Memory B cell (primary cell): ENCODE results near the gene COMP.
A peak's percentile ranks its signal among the peaks of the same experiment; 100 is the strongest.
"Not testable (repeated sequence)": the region's sequence is repeated elsewhere in the genome, so short reads cannot be mapped to it uniquely, and the experiment has no call there.

Experiments used
- ATAC-seq: fragments of 150-1000 bp; cut with Tn5 transposase; 2 replicates; pipeline ENCODE4 v1.10.0; 2021; ENCODE audit warnings: low read depth, mild to moderate bottlenecking, moderate library complexity
- DNase-seq, 2 donors: peaks; one replicate each; pipeline ENCODE4 v3.0.0; 2022; ENCODE audit warnings: low spot score in 2 of 2
- H3K27ac Mint-ChIP-seq: one replicate; pipeline ENCODE4 v1.8.0; 2022; ENCODE audit warnings: mild to moderate bottlenecking, moderate library complexity, mixed read lengths
- H3K27me3 Mint-ChIP-seq: one replicate; pipeline ENCODE4 v1.8.0; 2022; ENCODE audit warnings: mixed read lengths
- H3K36me3 Mint-ChIP-seq: one replicate; pipeline ENCODE4 v1.8.0; 2022; ENCODE audit warnings: mild to moderate bottlenecking, mixed read lengths
- H3K4me1 Mint-ChIP-seq: one replicate; pipeline ENCODE4 v1.8.0; 2022; ENCODE audit warnings: mixed read lengths
- H3K4me3 Mint-ChIP-seq: one replicate; pipeline ENCODE4 v1.8.0; 2022; ENCODE audit warnings: mild to moderate bottlenecking, moderate library complexity, mixed read lengths
- H3K9me3 Mint-ChIP-seq: one replicate; pipeline ENCODE4 v1.8.0; 2022; ENCODE audit warnings: mixed read lengths

The COMP gene

DNA sequence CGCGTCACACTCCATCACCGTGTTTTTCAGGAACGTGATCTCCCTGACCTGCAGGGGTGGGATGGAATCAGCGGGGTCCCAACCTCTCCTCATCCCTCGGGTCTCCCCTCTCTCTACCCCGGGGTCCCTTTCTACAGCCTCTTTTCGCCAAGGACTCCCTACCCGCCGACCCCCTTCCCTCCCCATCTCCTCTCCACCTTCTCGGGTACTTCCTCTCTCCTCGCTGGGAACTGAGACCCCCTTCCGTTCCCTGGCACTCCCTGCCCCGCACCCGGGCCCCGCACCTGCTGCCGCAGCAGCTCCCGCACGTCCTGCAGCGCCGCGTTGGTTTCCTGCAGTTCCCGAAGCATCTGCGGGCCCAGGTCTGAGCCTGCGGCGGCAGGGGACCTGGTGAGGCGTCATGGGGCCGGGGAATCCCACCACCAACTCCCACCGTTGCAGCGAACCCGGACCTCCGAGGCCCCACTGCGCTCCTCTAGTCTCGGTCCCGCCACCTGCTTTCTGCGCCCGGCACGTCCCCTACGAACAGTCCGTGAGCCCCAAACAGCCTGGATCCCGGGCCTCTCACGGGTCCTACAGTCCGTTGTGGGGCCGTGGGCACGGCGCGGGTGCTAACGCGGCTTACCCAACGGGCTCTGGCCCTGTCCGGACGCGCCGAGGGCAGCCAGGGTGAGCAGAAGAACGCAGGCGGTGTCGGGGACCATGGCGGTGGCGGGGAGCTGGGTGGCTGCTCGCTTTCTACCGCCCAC, at the start of gene COMP:
TSS of gene COMP (minus strand) at position 740 of the 749 bp plus-strand sequence. CDS start at position 704, 36 bp downstream.
- ATAC-seq (peak; percentile 16), DNase-seq (peak in 1 of 2 donors; percentile 28)
- no peaks in the 10 kb centered on the region for H3K9me3 Mint-ChIP-seq
- H3K27ac Mint-ChIP-seq = peak within 1 kb of the TSS; percentile 20
- peak within 1 kb of the TSS; percentile 86 for H3K4me3 Mint-ChIP-seq
- peaks cover 1% of the 10 kb centered on the region for H3K36me3 Mint-ChIP-seq
- peaks cover 26% of the 10 kb centered on the region for H3K4me1 Mint-ChIP-seq
- H3K27me3 Mint-ChIP-seq = peaks cover 39% of the 10 kb centered on the region

DNA sequence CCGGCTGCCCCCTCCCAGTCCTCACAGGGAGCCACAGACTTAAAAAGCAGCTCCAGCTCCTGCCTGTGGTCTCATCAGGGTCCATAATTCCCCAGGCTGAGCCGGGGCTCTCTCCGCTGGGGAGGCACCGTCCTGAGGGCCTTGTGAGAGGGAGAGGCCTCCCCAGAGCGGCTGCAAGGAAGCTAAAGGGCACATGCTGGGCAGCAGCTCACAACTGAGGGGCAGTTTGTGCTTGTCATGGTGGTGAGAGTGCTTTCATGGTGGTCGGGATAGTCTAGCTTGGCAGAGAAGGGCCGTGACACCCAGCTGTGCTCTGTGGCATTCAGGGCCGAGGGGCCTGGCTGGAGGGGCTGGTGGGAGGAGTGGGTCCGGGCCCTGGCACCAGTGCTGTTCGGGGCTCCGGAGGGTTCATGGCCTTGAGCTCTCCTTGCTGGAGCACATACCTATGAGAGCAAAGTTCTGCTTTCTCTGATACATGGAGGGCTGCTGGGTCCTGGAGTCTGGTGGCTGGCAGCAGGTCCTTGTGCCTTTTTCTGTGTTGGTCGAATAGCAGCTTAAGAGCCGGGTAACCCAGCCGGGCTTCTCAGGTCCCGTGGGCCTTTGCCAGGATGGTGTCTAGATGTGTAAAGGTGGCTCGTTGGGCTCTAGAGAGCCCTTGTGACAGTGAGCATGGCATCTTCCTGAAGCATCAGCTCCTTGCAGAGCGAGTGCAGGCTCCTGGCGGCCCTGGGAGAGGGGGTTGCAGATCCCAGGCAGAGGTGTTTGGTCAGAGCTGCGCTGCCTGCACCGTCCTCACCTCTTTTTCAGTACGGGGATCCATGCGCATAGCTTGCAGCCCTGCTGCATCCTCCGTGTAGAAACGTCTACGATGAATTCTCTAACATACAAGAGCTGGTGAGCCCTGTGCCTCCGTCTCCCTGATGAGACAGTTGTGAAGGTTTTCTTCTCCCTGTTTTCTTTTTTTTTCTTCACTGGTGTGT, 49.5 kb upstream of the COMP start:
- no peak overlapping the region for H3K4me3 Mint-ChIP-seq
- DNase-seq (no peak), ATAC-seq (no peak)
- H3K27me3 Mint-ChIP-seq = no peaks in the 10 kb centered on the region
- peaks cover 60% of the 10 kb centered on the region for H3K4me1 Mint-ChIP-seq
- peaks cover 10% of the 10 kb centered on the region for H3K36me3 Mint-ChIP-seq
- H3K27ac Mint-ChIP-seq = no peak overlapping the region
- no peaks in the 10 kb centered on the region for H3K9me3 Mint-ChIP-seq

DNA sequence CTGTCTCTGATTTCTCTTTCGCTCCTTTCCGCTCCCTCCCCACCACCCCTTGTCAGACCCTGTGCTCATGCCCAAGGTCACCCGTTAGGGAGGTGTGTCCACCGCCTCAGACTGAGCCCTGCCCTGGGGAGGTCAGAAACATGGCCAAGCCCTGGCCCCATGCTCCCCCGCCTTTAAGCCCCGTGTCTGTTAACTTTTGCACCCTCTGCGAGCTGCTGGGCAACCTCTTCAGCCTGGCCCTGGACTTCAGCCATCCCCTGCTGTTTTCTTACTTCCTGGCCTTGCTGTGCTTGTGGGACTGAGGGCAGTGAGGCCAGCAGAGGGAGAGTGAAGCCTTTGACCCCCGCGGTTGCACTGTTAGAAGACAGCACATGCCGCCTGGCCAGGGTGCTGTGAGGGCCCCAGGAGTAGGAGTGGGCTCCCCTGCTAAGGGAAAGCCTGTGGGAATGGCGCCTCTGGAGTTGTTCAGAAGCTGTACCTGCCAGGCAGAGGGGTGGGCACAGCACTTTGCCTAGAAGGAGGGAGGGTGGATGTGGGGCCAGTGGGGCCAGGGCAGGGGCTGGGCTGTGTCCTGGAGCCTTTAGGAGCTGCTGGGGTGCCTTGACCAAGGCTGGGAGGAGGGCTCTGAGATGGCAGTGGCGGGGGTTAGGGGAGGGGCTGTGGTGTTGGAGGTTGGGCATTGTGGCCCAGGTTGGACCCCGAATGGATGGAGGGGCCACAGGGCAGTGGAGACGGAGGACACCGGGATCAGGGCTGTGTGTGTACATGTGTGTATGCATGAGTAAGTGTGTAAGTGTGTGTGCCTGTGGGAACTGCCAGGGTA, 48.6 kb upstream of the COMP start:
- Mint-ChIP-seq H3K27ac (no peak overlapping the region), H3K4me1 (peaks cover 61% of the 10 kb centered on the region), H3K36me3 (peaks cover 12% of the 10 kb centered on the region), H3K4me3 (no peak overlapping the region), H3K9me3 (no peaks in the 10 kb centered on the region), H3K27me3 (no peaks in the 10 kb centered on the region)
- ATAC-seq (no peak), DNase-seq (no peak)

DNA sequence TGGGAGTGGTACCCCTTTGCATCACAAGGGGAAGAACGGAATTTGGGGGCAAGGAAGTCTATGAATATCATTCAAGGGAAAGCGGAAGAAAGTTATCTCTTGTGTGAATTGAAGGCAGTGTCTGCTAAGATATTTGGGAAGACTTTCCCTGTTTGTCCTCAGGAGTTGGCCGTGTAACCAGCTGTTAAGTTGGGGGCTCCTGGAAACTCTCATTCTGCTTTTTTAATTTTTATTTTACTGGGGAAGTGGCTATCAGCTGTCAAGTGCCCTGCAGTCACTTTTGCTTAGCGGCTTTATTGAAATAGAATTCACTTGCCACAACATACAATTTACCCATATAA, 43.5 kb upstream of the COMP start:
- no peak for ATAC-seq
- peaks cover 14% of the 10 kb centered on the region for H3K36me3 Mint-ChIP-seq
- no peaks in the 10 kb centered on the region for H3K27me3 Mint-ChIP-seq
- H3K27ac Mint-ChIP-seq = peak overlapping the region; percentile 46
- no peak for DNase-seq
- no peaks in the 10 kb centered on the region for H3K9me3 Mint-ChIP-seq
- H3K4me3 Mint-ChIP-seq = peak overlapping the region; percentile 95
- peaks cover 44% of the 10 kb centered on the region for H3K4me1 Mint-ChIP-seq

DNA sequence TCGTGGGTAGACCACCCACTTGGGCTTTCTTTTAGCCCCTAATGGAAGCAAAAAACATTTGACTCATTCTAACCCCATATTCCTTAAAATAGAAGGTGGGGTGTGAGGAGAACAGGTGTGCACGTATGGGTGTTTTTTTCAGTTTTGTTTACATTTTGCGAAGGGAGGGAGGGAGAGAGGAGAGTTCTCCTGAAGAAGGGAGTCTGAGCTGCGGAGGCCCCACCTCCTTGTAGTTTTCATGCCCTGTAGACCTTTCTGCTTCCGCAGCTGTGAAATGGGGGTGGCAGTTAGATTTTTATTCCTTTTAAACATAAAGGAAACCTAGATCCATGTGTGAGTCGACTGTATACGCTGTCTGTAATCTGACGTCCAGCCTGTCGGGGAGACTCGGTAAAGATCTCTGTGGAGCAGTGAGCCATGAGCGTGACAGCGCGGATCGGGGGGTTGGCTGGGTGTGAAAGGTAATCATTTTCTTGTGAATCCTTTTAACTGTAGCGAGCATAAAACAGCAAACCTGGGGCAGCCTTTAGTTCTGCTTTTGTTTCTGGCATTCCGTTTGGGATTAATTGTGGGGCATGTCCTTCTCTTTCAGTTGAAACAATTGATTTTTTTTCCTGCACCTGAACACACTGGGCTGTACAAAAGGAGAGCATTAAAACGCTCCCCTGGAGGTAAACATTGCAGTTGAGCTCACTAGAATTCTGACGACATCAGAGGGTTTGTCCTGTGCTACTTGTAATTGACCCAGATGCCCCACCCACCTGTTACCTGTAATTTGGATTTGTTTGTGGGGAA, 42.9 kb upstream of the COMP start:
- no peaks in the 10 kb centered on the region for H3K9me3 Mint-ChIP-seq
- ATAC-seq (no peak), DNase-seq (no peak)
- H3K27ac Mint-ChIP-seq = peak overlapping the region; percentile 46
- peak overlapping the region; percentile 95 for H3K4me3 Mint-ChIP-seq
- H3K4me1 Mint-ChIP-seq = peaks cover 44% of the 10 kb centered on the region
- H3K36me3 Mint-ChIP-seq = peaks cover 14% of the 10 kb centered on the region
- H3K27me3 Mint-ChIP-seq = no peaks in the 10 kb centered on the region

DNA sequence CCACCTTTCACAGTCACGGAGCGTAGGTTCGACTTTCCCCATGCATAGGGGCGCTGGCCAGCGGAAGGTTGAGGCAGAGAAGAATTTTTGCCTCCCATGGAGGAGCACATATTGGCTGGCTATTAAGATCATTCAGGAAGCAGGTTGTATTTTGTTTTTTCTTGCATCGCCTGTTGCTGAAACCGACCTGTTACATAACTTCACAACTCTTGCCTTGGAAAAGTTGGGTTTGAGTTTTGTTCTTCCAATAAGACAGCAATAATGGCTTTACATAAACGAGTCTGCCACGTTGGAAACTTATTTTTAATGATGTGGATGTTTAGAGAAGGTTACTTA, 42.0 kb upstream of the COMP start:
- H3K36me3 Mint-ChIP-seq = peaks cover 14% of the 10 kb centered on the region
- ATAC-seq (no peak), DNase-seq (no peak)
- peak overlapping the region; percentile 95 for H3K4me3 Mint-ChIP-seq
- peak overlapping the region; percentile 90 for H3K27ac Mint-ChIP-seq
- peaks cover 3% of the 10 kb centered on the region for H3K27me3 Mint-ChIP-seq
- H3K9me3 Mint-ChIP-seq = no peaks in the 10 kb centered on the region
- H3K4me1 Mint-ChIP-seq = peaks cover 44% of the 10 kb centered on the region

DNA sequence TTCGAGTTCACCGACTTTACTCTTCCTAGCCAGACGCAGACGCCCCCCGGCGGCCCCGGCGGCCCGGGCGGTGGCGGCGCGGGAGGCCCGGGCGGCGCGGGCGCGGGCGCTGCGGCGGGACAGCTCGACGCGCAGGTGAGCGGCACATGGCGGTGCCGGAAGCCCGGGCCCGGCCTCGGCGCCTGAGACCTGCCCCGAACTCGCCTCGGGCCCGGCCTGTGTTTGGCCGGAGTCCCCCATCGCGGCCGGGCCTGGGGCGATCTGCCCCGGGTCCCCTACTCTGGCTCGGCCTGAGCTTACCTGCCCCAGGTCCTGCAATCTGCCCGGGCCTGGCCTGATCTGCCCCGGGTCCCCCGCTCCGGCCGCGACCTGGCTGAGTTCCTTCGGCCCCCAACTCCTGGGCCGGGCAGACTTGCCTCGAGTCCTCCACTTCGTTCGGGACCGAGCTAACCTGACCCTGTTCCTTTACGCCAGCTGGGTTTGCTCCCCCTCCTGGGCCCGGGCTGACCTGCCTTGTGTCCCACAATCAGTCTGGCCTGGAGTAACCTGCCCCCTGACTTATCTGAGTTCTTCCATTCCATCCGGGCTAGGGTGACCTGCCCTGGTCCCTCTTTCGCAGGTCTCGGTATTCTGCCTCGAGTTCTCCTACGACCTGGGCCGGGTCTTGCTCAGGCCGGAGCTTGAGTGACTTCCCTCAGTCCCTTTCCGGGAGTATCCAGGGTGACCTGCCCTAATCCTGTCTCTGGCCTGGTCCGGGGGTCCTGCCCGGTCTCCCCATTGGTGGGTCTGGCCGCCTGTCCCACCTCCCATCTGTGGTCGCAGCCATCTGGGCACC, 41.4 kb upstream of the COMP start:
- Mint-ChIP-seq H3K36me3 (peaks cover 8% of the 10 kb centered on the region), H3K9me3 (peaks cover 2% of the 10 kb centered on the region), H3K4me1 (peaks cover 39% of the 10 kb centered on the region), H3K27ac (peak overlapping the region; percentile 90), H3K27me3 (peaks cover 3% of the 10 kb centered on the region), H3K4me3 (peak overlapping the region; percentile 95)
- peak; percentile 48 for ATAC-seq
- DNase-seq = peak in 1 of 2 donors; percentile 46

DNA sequence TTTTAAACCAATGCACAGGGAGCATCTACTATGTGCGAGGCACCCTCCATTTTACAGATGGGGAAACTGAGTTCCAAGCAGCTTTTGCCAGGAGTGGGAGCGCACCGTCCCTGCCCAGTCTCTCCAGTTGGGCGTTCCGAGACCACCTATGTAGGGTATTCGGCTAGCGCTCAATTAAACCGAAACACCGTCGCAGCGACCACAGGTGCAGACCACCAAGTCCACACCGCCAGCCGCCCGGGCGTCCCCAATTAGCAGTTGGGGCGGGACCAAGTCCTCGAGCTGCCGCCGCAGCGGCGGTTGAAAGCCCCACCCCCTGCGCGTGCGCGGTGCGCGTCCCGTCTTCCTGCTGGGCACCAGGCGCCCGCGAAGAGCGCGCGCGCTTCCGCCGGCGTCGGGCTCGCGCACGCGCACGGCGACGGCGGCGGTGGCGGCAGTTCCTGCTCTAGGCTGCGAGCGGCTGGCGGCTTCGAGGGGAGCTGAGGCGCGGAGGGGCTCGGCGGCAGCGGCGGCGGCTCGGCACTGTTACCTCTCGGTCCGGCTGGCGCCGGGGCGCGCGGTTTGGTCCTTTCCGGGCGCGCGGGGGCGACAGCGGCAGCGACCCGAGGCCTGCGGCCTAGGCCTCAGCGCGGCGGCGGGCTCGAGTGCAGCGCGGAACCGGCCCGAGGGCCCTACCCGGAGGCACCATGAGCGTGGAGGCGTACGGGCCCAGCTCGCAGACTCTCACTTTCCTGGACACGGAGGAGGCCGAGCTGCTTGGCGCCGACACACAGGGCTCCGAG, 40.6 kb upstream of the COMP start, which contains the start of gene UPF1:
TSS of gene UPF1 (plus strand) at position 436 of the 782 bp plus-strand sequence. CDS start at position 687, 251 bp downstream.
- Mint-ChIP-seq H3K4me3 (peak within 1 kb of the TSS; percentile 95), H3K27ac (peak within 1 kb of the TSS; percentile 90), H3K27me3 (peaks cover 3% of the 10 kb centered on the region), H3K4me1 (peaks cover 36% of the 10 kb centered on the region), H3K36me3 (peaks cover 8% of the 10 kb centered on the region), H3K9me3 (peaks cover 3% of the 10 kb centered on the region)
- ATAC-seq (peak; percentile 84), DNase-seq (peak; percentile 93 to 94)

DNA sequence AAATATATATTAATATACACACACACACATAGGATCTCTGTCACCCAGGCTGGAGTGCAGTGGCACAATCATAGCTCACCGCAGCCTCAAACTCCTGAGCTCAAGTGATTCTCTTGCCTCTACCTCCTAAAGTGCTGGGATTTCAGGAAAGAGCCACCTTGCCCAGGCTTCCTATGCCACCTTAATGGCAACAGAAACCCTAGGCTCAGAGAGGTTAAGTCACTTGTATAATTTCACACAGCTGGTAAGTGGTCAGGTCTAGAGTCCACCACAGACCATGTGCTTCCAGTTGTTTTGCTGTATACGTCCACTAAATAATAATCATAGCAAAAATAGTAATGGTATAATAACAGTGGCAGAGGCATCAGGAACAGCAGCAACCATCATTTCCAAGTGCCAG, 39.4 kb upstream of the COMP start:
- Mint-ChIP-seq H3K27ac (no peak overlapping the region), H3K36me3 (peaks cover 4% of the 10 kb centered on the region), H3K4me1 (peaks cover 26% of the 10 kb centered on the region), H3K4me3 (peak overlapping the region; percentile 27), H3K9me3 (peaks cover 3% of the 10 kb centered on the region), H3K27me3 (peaks cover 3% of the 10 kb centered on the region)
- DNase-seq (no peak), ATAC-seq (no peak)

DNA sequence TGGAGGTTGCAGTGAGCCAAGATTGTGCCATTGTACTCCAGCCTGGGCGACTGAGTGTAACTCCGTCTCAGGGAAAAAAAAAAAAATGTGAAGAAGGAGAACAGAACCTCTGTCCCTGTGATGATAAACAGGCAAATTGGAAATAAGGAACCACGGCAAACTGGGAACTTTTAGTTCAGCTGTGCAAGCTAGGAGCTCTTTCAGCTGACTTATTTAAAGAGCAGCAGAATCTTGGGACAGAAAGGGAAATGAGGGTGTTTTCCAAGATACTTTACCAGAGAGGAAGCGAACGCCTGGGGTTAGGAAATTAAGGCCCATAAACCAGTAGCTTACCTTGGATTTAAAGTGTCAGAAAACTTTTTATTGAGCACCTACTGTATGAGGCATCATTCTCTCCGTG, 37.7 kb upstream of the COMP start:
- no peak for DNase-seq
- H3K27me3 Mint-ChIP-seq = peaks cover 3% of the 10 kb centered on the region
- H3K4me3 Mint-ChIP-seq = no peak overlapping the region
- H3K27ac Mint-ChIP-seq = no peak overlapping the region
- peaks cover 2% of the 10 kb centered on the region for H3K36me3 Mint-ChIP-seq
- peaks cover 11% of the 10 kb centered on the region for H3K4me1 Mint-ChIP-seq
- no peak for ATAC-seq
- peaks cover 3% of the 10 kb centered on the region for H3K9me3 Mint-ChIP-seq

DNA sequence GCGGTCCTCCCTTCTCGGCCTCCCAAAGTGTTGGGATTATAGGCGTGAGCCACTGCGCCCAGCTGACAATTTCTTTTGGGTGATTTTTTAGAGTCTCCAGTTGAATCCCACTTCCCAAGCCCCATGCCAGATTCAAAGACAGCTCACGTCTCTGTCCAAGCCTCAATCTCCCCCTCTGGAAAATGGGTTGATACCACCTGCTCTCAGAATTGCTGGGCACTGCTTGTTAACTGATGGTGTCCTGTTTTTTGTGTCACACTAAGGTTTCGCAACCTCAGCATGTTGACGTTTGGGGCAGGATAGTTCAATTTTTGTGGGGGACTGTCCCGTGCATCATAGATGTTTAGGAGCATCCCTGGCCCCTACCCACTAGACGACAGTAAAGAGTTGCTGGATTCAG, 26.5 kb upstream of the COMP start:
- Mint-ChIP-seq H3K36me3 (no peaks in the 10 kb centered on the region), H3K27ac (no peak overlapping the region), H3K4me1 (no peaks in the 10 kb centered on the region), H3K27me3 (no peaks in the 10 kb centered on the region), H3K4me3 (no peak overlapping the region), H3K9me3 (no peaks in the 10 kb centered on the region)
- no peak for DNase-seq
- ATAC-seq = no peak

DNA sequence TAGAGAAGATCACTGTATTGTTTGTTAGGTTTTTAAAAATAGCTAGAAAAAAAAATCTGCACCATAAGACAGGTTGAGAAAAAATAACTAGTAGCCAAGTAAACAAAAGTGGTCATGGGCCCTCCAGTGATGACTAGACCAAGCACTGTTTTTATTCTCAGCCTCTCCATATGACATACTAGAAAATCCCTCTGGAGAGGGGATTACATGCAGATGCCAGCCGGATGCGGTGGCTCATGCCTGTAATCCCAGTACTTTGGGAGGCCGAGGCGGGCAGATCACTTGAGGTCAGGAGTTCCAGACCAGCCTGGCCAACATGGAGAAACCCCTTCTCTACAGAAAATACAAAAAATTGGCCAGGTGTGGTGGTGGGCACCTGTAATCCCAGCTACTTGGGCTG, 25.5 kb upstream of the COMP start:
- not testable (repeated sequence) for H3K4me1 Mint-ChIP-seq, H3K27me3 Mint-ChIP-seq, H3K36me3 Mint-ChIP-seq, H3K9me3 Mint-ChIP-seq, H3K4me3 Mint-ChIP-seq, DNase-seq, H3K27ac Mint-ChIP-seq, ATAC-seq
